Smooth muscle cell (in vitro differentiated cells): ENCODE data around the gene ITPR1. TPM values are rescaled to one million over a fixed set of nuclear protein-coding genes. Genes with fewer than 3 reads are reported as not detected.

Experiments
- DNase-seq: peaks from one replicate; lab custom pipeline; 2025; ENCODE audit not compliant: unreplicated experiment; lab: John Stamatoyannopoulos, UW
- H2AFZ ChIP-seq: fragments of 200-600 bp; sonication (generic); 2 replicates; pipeline ENCODE4 v1.6.0; 2016; ENCODE audit warnings: antibody characterized with exemption, low read depth, mild to moderate bottlenecking
- H3F3A ChIP-seq: fragments of 200-600 bp; sonication (generic); 2 replicates; pipeline ENCODE4 v1.6.0; 2017; ENCODE audit warnings: antibody characterized with exemption, low read depth
- H3K27ac ChIP-seq: fragments of 200-600 bp; sonication (generic); 2 replicates; pipeline ENCODE4 v1.5.1; 2016; ENCODE audit warnings: low read depth, mild to moderate bottlenecking
- H3K27me3 ChIP-seq: fragments of 200-600 bp; sonication (generic); 2 replicates; pipeline ENCODE4 v1.6.1; 2016; ENCODE audit warnings: low read depth, mild to moderate bottlenecking
- H3K36me3 ChIP-seq: fragments of 200-600 bp; sonication (generic); 2 replicates; pipeline ENCODE4 v1.5.1; 2016; ENCODE audit warnings: low read depth
- H3K4me1 ChIP-seq: fragments of 200-600 bp; sonication (generic); 2 replicates; pipeline ENCODE4 v1.5.1; 2016; ENCODE audit warnings: low read depth
- H3K4me2 ChIP-seq: fragments of 200-600 bp; sonication (generic); 2 replicates; pipeline ENCODE4 v1.6.0; 2016; ENCODE audit warnings: mild to moderate bottlenecking
- H3K4me3 ChIP-seq: fragments of 200-600 bp; sonication (generic); 2 replicates; pipeline ENCODE4 v1.5.1; 2016; ENCODE audit warnings: mild to moderate bottlenecking
- H3K79me2 ChIP-seq: fragments of 200-600 bp; sonication (generic); 2 replicates; pipeline ENCODE4 v1.6.0; 2016; ENCODE audit warnings: low read depth, mild to moderate bottlenecking
- H3K9ac ChIP-seq: fragments of 200-600 bp; sonication (generic); 2 replicates; pipeline ENCODE4 v1.6.0; 2016; ENCODE audit warnings: low read depth
- H3K9me3 ChIP-seq: fragments of 200-600 bp; sonication (generic); replicated peaks from 2 replicates; pipeline ENCODE4 v1.5.1; 2016; ENCODE audit warnings: low read depth
- H4K20me1 ChIP-seq: fragments of 200-600 bp; sonication (generic); 2 replicates; pipeline ENCODE4 v1.6.0; 2016; ENCODE audit warnings: low read depth
- CTCF ChIP-seq: fragments of 200-600 bp; sonication (generic); IDR thresholded peaks from 2 replicates; pipeline ENCODE4 v1.5.1; 2017; ENCODE audit warnings: borderline replicate concordance, mild to moderate bottlenecking, antibody characterized with exemption; ENCODE audit not compliant: insufficient read depth, poor library complexity, severe bottlenecking
- WGBS: methylation state at CpG from one replicate; pipeline ENCODE4 v1.1.7; 2016; ENCODE audit warnings: low lambda C conversion rate; 5-methylcytosine and 5-hydroxymethylcytosine counted together
- polyA plus RNA-seq: library from polyadenylated mRNA; unstranded; fragments of >200 nt; fragmentation: Nextera tagmentation; extraction: Ambion mirVana; gene quantifications from 2 replicates; pipeline ENCODE4 v1.2.1, GENCODE V29; 2016
- total RNA-seq: library from RNA; depleted of rRNA; stranded (reverse); fragments of >200 nt; gene quantifications from 2 replicates; pipeline ENCODE4 v1.2.3, GENCODE V29; 2014

ITPR1 gene
- total and polyA plus RNA-seq, 2 experiments from 2014 or later = 16.4 to 28.6 TPM

GRCh38 chr3:4509983-4510755 is 17.0 kb downstream of the ITPR1 start:
- Histone ChIP-seq H3K36me3 (no peaks in the 10 kb centered on the region), H3K79me2 (no peaks in the 10 kb centered on the region), H3K27me3 (no peaks in the 10 kb centered on the region), H3K4me3 (no peak overlapping the region), H3K9me3 (no peaks in the 10 kb centered on the region), H3K4me2 (no peak overlapping the region), H4K20me1 (no peaks in the 10 kb centered on the region), H3F3A (no peaks in the 10 kb centered on the region), H2AFZ (no peak overlapping the region), H3K9ac (no peak overlapping the region), H3K4me1 (peaks cover 19% of the 10 kb centered on the region), H3K27ac (no peak overlapping the region)
- no peak for DNase-seq
- TF ChIP-seq CTCF = no peak
- 94% methylated on average over 5 of the region's 5 CpGs for WGBS

- no peaks in the 10 kb centered on the region for H3K27me3 ChIP-seq
- H3K4me1 ChIP-seq = peaks cover 11% of the 10 kb centered on the region
- WGBS = 85% methylated on average over 7 of the region's 7 CpGs
- no peaks in the 10 kb centered on the region for H3K79me2 ChIP-seq
- no peaks in the 10 kb centered on the region for H3K36me3 ChIP-seq
- H3K27ac ChIP-seq = no peak overlapping the region
- H3K9ac ChIP-seq = no peak overlapping the region
- H4K20me1 ChIP-seq = no peaks in the 10 kb centered on the region
- no peak overlapping the region for H3K4me3 ChIP-seq
- H3K4me2 ChIP-seq = no peak overlapping the region
- no peak overlapping the region for H2AFZ ChIP-seq
- no peaks in the 10 kb centered on the region for H3F3A ChIP-seq
- TF ChIP-seq CTCF = no peak
- DNase-seq = no peak
- no peaks in the 10 kb centered on the region for H3K9me3 ChIP-seq
Measured at GRCh38 chr3:4511491-4512262, 18.5 kb downstream of the ITPR1 start.

DNA sequence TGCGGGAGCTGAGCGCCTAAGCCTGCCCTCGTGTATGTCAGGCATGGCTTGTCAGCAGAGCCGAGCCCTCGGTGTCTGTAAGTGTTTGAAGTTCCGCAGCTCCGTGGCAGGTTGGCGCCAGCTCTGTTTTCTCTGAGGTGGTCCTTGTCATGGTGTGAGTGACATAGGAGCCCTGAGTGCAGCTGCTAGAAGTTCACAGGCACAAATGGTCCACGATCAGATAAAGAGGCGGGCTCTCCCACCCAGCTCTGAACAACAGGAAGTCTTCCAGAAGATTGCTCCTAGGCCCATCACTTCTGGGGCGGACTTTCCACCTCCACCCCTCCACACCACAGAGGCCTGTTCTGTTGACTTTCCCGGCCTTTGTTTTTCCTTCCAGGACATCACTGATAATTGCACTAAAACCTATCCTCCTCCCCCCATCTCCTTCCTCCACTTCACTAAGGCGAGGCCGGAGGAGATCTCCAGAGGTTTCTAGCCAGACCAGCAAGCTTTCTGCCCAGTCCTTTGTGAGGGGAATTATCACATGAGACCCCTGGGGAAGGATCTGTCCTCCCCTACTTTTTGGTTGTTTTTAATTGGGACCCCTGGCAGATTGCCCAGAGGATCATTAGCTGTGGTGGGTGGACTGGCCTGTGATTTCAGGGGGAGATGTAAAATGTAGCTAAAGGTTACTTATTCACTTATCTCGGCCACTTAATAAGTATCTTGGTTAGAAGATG is 19.9 kb downstream of the ITPR1 start:
- Histone ChIP-seq H3K4me1 (peaks cover 8% of the 10 kb centered on the region), H3K9ac (no peak overlapping the region), H4K20me1 (no peaks in the 10 kb centered on the region), H3K4me3 (no peak overlapping the region), H3K79me2 (no peaks in the 10 kb centered on the region), H3K9me3 (no peaks in the 10 kb centered on the region), H3K27me3 (no peaks in the 10 kb centered on the region), H3K4me2 (no peak overlapping the region), H3F3A (no peaks in the 10 kb centered on the region), H3K27ac (no peak overlapping the region), H2AFZ (no peak overlapping the region), H3K36me3 (no peaks in the 10 kb centered on the region)
- no peak for DNase-seq
- WGBS = 63% methylated on average over 15 of the region's 15 CpGs
- no peak for TF ChIP-seq CTCF
